Measurements from ENCODE around the gene TSPAN13.

TSPAN13 gene

GRCh38 chr7:16801579-16801978, 48.0 kb downstream of the TSPAN13 start:
- no peak for TF ChIP-seq PAX5 (IDR thresholded peaks at IDR 0.05; ENCODE audit: insufficient read depth, low read length, severe bottlenecking)
- TF ChIP-seq TAF1 (IDR thresholded peaks at IDR 0.05; ENCODE audit: low read depth, low read length) = no peak
- TF ChIP-seq SPI1 (IDR thresholded peaks at IDR 0.05; ENCODE audit: low read depth, low read length) = no peak
- no peak for TF ChIP-seq POLR2AphosphoS5 (IDR thresholded peaks at IDR 0.05; ENCODE audit: low read depth, low read length)
- no peak for TF ChIP-seq POU2F2 (IDR thresholded peaks at IDR 0.05; ENCODE audit: low read depth, low read length)
- TF ChIP-seq POLR2A (IDR thresholded peaks at IDR 0.05; ENCODE audit: low read depth, low read length) = no peak
- no peak for DNase-seq (ENCODE audit: insufficient read length, low spot score)
- FAIRE-seq = no peak

GRCh38 chr7:16803125-16803524, 49.6 kb downstream of the TSPAN13 start:
- DNase-seq (ENCODE audit: insufficient read length, low spot score) (no peak), FAIRE-seq (no peak)
- no peak for TF ChIP-seq SPI1 (IDR thresholded peaks at IDR 0.05; ENCODE audit: low read depth, low read length)

- FAIRE-seq (no peak), DNase-seq (ENCODE audit: insufficient read length, low spot score) (no peak)
- TF ChIP-seq POLR2AphosphoS5 (IDR thresholded peaks at IDR 0.05; ENCODE audit: low read depth, low read length) (no peak), SPI1 (IDR thresholded peaks at IDR 0.05; ENCODE audit: low read depth, low read length) (no peak), PAX5 (IDR thresholded peaks at IDR 0.05; ENCODE audit: insufficient read depth, low read length, severe bottlenecking) (no peak), POU2F2 (IDR thresholded peaks at IDR 0.05; ENCODE audit: low read depth, low read length) (no peak), POLR2A (IDR thresholded peaks at IDR 0.05; ENCODE audit: low read depth, low read length) (no peak)
These were observed 50.5 kb downstream of the TSPAN13 start for GRCh38 chr7:16803881-16804673.

GRCh38 chr7:16804674-16805439, 51.3 kb downstream of the TSPAN13 start, which contains the start of gene AGR2:
Gene AGR2, minus strand, starts transcription at chr7:16804999. Its CDS starts 3,203 bp downstream, at chr7:16801796.
- TF ChIP-seq SPI1 (IDR thresholded peaks at IDR 0.05; ENCODE audit: low read depth, low read length) (no peak), PAX5 (IDR thresholded peaks at IDR 0.05; ENCODE audit: insufficient read depth, low read length, severe bottlenecking) (no peak), POU2F2 (IDR thresholded peaks at IDR 0.05; ENCODE audit: low read depth, low read length) (no peak), POLR2A (IDR thresholded peaks at IDR 0.05; ENCODE audit: low read depth, low read length) (no peak), TAF1 (IDR thresholded peaks at IDR 0.05; ENCODE audit: low read depth, low read length) (no peak), POLR2AphosphoS5 (IDR thresholded peaks at IDR 0.05; ENCODE audit: low read depth, low read length) (no peak)

GRCh38 chr7:16805441-16805840, 51.9 kb downstream of the TSPAN13 start:
- no peak for TF ChIP-seq POLR2A (IDR thresholded peaks at IDR 0.05; ENCODE audit: low read depth, low read length)
- TF ChIP-seq TAF1 (IDR thresholded peaks at IDR 0.05; ENCODE audit: low read depth, low read length) = no peak
- TF ChIP-seq SPI1 (IDR thresholded peaks at IDR 0.05; ENCODE audit: low read depth, low read length) = no peak
- no peak for TF ChIP-seq POU2F2 (IDR thresholded peaks at IDR 0.05; ENCODE audit: low read depth, low read length)
- no peak for TF ChIP-seq PAX5 (IDR thresholded peaks at IDR 0.05; ENCODE audit: insufficient read depth, low read length, severe bottlenecking)
- no peak for TF ChIP-seq POLR2AphosphoS5 (IDR thresholded peaks at IDR 0.05; ENCODE audit: low read depth, low read length)
- DNase-seq (ENCODE audit: insufficient read length, low spot score) = no peak
- FAIRE-seq = no peak

More at GRCh38 chr7:16804674-16805439, 51.3 kb downstream of the TSPAN13 start, which contains the start of gene AGR2:
- no peak for DNase-seq (ENCODE audit: insufficient read length, low spot score)
- no peak for FAIRE-seq

- FAIRE-seq (no peak), DNase-seq (ENCODE audit: insufficient read length, low spot score) (no peak)
- no peak for TF ChIP-seq POU2F2 (IDR thresholded peaks at IDR 0.05; ENCODE audit: low read depth, low read length)
- TF ChIP-seq POLR2AphosphoS5 (IDR thresholded peaks at IDR 0.05; ENCODE audit: low read depth, low read length) = no peak
- TF ChIP-seq POLR2A (IDR thresholded peaks at IDR 0.05; ENCODE audit: low read depth, low read length) = no peak
- no peak for TF ChIP-seq TAF1 (IDR thresholded peaks at IDR 0.05; ENCODE audit: low read depth, low read length)
- TF ChIP-seq PAX5 (IDR thresholded peaks at IDR 0.05; ENCODE audit: insufficient read depth, low read length, severe bottlenecking) = no peak
- TF ChIP-seq SPI1 (IDR thresholded peaks at IDR 0.05; ENCODE audit: low read depth, low read length) = no peak
These were observed 56.6 kb downstream of the TSPAN13 start for GRCh38 chr7:16810112-16810511.

- DNase-seq (ENCODE audit: insufficient read length, low spot score) (no peak), FAIRE-seq (no peak)
- TF ChIP-seq POU2F2 (IDR thresholded peaks at IDR 0.05; ENCODE audit: low read depth, low read length) = no peak
- no peak for TF ChIP-seq PAX5 (IDR thresholded peaks at IDR 0.05; ENCODE audit: insufficient read depth, low read length, severe bottlenecking)
- TF ChIP-seq POLR2A (IDR thresholded peaks at IDR 0.05; ENCODE audit: low read depth, low read length) = no peak
- TF ChIP-seq TAF1 (IDR thresholded peaks at IDR 0.05; ENCODE audit: low read depth, low read length) = no peak
- no peak for TF ChIP-seq SPI1 (IDR thresholded peaks at IDR 0.05; ENCODE audit: low read depth, low read length)
- TF ChIP-seq POLR2AphosphoS5 (IDR thresholded peaks at IDR 0.05; ENCODE audit: low read depth, low read length) = no peak
These were observed 57.0 kb downstream of the TSPAN13 start for GRCh38 chr7:16810573-16810972.

- no peak for TF ChIP-seq POLR2AphosphoS5 (IDR thresholded peaks at IDR 0.05; ENCODE audit: low read depth, low read length)
- no peak for TF ChIP-seq POLR2A (IDR thresholded peaks at IDR 0.05; ENCODE audit: low read depth, low read length)
- TF ChIP-seq PAX5 (IDR thresholded peaks at IDR 0.05; ENCODE audit: insufficient read depth, low read length, severe bottlenecking) = no peak
- TF ChIP-seq TAF1 (IDR thresholded peaks at IDR 0.05; ENCODE audit: low read depth, low read length) = no peak
- TF ChIP-seq POU2F2 (IDR thresholded peaks at IDR 0.05; ENCODE audit: low read depth, low read length) = no peak
- TF ChIP-seq SPI1 (IDR thresholded peaks at IDR 0.05; ENCODE audit: low read depth, low read length) = no peak
- FAIRE-seq = no peak
These were observed 58.0 kb downstream of the TSPAN13 start for GRCh38 chr7:16811551-16811950.

GRCh38 chr7:16812542-16813231, 59.1 kb downstream of the TSPAN13 start:
- FAIRE-seq = no peak
- no peak for DNase-seq (ENCODE audit: insufficient read length, low spot score)
- TF ChIP-seq TAF1 (IDR thresholded peaks at IDR 0.05; ENCODE audit: low read depth, low read length) = no peak
- no peak for TF ChIP-seq POLR2AphosphoS5 (IDR thresholded peaks at IDR 0.05; ENCODE audit: low read depth, low read length)
- TF ChIP-seq PAX5 (IDR thresholded peaks at IDR 0.05; ENCODE audit: insufficient read depth, low read length, severe bottlenecking) = no peak
- no peak for TF ChIP-seq SPI1 (IDR thresholded peaks at IDR 0.05; ENCODE audit: low read depth, low read length)

More at GRCh38 chr7:16811551-16811950, 58.0 kb downstream of the TSPAN13 start:
- no peak for DNase-seq (ENCODE audit: insufficient read length, low spot score)
